GM19372 (cell line): Measurements from ENCODE around the gene GPN2.
"Not testable (repeated sequence)": the region's sequence is repeated elsewhere in the genome, so short reads cannot be mapped to it uniquely, and the experiment has no call there.

Experiments
- ATAC-seq: cut with Tn5 transposase; IDR thresholded peaks from one replicate; pipeline ENCODE4 v1.9.1; 2021; ENCODE audit warnings: mild to moderate bottlenecking, low read depth, moderate library complexity; ENCODE audit not compliant: unreplicated experiment

Gene GPN2

GRCh38 chr1:26861286-26861701 is 28.8 kb downstream of the GPN2 start:
- no peak for ATAC-seq

DNA sequence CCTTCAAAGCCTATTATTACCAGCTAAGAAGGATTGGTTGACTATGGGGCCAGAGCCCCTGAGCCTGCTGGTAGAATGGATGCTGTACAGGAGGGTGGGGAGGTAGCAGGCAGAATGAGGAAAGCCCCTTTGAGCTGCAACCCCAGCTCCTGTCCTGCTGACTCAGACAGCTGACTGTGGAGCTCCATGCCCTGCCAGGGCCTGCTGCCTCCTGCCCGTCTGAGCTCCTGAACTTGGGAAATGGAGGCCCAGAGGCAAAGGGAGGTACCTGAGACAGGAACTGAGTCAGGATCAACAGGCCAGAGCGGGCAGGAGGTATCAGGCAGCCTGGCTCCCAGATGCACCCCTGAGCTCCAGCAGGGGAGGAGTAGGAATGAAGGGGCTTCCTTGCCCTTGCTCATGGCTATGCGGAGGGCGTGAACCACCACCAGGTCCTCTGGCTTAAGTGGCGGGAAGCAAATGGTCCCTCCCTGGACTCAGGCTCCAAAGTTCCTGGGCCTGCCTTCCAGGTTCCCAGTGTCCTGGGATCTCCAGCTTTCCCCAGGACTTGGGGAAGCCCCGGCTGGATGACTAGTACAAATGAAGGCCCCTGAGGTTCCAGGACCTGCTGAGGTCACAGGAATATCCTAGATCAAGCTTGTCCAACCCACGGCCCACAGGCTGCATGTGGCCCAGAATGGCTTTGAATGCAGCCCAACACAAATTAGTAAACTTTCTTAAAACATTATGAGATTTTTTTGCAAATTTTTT is 31.0 kb downstream of the GPN2 start:
- no peak for ATAC-seq

DNA sequence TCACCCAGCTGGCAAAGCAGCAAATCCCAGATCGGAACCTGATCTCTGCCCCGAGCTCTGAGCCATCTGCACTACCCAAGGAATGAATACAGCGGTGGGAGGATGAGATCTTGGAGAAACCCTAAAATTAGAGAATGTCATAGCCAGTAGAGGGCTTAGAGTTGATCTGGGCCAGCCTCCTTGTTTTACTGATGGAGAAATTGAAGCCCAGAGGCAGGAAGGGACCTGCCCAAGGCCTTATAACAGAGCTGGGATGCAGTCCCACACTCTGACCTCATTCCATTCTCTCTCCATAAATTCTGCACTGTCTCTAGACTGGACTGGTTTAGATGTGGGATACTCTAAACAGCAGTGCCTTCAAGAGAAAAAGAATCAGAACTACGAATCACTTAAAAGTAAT is 31.9 kb downstream of the GPN2 start:
- no peak for ATAC-seq

- no peak for ATAC-seq
Measured at GRCh38 chr1:26857473-26858060, 32.5 kb downstream of the GPN2 start.

DNA sequence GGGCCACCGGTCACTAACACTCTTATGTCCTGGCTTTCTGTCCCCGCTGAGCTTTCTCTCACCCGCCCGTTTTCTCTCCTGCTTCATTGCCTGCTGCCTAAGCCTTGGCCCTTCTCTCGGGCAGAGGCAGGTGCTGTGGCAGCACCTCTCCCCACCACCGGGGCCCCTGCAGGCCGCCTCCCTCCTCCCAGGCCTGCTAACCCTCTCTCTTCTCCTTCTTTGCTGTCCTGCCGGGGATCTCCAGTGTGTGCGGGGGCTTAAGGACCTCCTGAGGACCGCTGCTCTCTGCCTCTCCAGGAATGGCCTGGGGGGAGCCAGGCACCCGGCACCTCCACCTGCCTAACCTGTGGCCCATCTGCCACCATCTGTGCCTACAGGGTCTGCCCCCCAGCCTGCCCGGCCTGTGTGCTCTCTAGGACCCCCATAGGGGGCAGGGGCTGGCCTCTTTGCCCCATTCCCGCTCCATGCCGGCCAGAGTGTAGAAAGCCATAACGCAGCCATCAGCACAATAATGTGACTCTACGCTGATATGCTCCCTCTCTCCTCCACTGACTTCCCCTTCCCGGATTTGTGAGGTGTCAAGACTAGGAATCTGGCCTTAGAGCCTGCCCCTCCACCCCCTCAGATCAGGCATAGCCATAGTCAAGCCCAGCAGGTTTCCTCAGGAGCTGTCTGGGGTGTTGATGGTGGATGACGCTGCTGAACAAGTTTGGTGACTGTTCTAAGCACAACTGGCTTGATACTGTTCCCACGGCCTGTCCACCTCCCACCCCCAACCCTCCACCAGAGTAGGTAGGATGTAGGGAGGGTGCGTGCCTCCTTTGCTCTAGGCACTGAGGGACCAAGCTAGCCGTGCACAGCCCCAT is 33.2 kb downstream of the GPN2 start:
- ATAC-seq = no peak

GRCh38 chr1:26856181-26856580 is 33.9 kb downstream of the GPN2 start:
- no peak for ATAC-seq

- no peak for ATAC-seq
Measured at GRCh38 chr1:26855636-26856035, 34.4 kb downstream of the GPN2 start.

GRCh38 chr1:26854906-26855305 is 35.2 kb downstream of the GPN2 start:
- no peak for ATAC-seq

GRCh38 chr1:26853600-26853999 is 36.5 kb downstream of the GPN2 start:
- no peak for ATAC-seq

GRCh38 chr1:26853156-26853555 is 36.9 kb downstream of the GPN2 start:
- ATAC-seq = no peak

GRCh38 chr1:26852701-26853100 is 37.4 kb downstream of the GPN2 start:
- ATAC-seq = no peak

GRCh38 chr1:26851106-26851684 is 38.9 kb downstream of the GPN2 start:
- ATAC-seq = no peak

- ATAC-seq = no peak
Measured at GRCh38 chr1:26848941-26849774, 40.9 kb downstream of the GPN2 start.

- ATAC-seq = no peak
Measured at GRCh38 chr1:26848499-26848898, 41.6 kb downstream of the GPN2 start.

DNA sequence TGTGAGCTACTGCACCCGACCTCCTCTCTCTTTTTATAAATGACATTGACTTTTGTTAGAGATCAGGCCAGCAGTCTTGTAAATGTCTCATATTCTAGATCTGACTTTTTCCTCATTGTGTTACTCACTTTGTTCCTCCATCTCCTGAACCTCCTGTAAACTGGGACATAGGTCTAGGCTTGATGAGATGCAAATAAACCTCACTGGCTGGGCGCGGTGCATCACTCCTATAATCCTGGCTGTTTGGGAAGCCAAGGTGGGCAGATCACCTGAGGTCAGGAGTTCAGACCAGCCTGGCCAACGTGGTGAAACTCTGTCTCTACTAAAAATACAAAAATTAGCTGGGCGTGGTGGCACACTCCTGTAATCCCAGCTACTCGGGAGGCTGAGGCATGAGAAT is 42.3 kb downstream of the GPN2 start:
- ATAC-seq = not testable (repeated sequence)

DNA sequence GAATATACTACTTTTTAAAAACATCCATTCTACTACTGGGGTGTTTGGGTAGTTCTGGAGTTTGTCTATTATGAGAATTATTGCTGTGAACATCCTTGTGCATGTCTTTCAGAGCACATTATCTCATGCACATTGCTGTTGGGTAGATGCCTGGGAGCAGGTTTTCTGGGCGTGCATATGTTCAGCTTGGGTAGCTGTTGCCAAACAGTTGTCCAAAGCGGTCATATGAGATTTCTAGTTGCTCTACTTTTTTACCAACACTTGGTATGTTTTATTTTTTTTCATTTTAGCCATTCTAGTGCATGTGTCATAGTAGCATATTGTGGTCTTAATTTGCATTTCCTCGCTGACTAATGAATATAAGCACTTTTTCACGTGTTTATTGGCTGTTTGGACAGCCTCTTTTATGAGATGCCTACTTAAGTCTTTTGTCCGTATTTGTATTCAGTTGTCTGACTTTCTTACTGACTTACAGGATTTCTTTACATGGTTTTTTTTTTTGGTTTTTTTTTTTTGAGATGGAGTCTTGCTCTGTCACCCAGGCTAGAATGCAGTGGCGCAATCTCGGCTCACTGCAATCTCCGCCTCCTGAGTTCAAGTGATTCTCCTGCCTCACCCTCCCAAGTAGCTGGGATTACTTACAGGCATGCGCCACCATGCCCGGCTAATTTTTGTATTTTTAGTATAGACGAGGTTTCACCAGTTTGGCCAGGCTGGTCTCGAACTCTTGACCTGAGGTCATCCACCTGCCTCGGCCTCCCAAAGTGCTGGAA is 45.5 kb downstream of the GPN2 start:
- ATAC-seq = no peak

GRCh38 chr1:26839779-26840178 is 50.3 kb downstream of the GPN2 start:
- no peak for ATAC-seq

GRCh38 chr1:26839339-26839722 is 50.8 kb downstream of the GPN2 start:
- peak; percentile 9 for ATAC-seq
